Measurements from ENCODE around the gene PRKN. TPM values are rescaled to one million over a fixed set of nuclear protein-coding genes. Genes with fewer than 3 reads are reported as not detected.

Gene PRKN
- total RNA-seq, 1 donor from 2014 or later, result 7.0 TPM

DNA sequence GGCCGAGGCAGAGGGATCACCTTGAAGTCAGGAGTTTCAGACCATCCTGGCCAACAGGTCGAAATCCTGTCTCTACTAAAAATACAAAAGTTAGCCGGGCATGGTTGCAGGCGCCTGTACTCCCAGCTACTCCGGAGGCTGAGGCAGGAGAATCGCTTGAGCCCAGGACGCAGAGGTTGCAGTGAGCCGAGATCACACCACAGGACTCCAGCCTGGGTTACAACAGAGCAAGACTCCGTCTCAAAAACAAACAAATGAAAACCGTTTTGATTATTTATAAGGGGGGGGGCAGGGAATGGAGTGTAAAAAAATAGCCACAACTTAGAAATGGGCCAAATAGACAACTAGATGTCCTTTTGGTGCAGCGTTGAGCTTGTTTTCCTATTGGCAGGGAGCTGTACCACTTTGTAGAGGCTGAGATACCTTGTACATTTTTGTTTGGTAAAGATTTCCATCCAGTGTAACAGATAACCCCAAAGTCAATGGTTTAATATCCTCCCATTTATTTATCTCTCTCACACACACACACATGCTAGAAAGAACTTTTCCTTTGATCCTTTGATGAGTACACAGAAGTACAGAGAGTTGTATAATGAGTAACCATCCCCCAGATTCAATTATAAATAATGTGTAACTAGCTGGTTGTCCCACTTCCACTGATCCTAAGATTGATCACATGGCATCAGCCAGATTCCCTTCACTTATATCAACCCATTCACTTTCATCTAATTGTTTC lies 477.5 kb downstream of the PRKN start:
- no peak for DNase-seq
- Mint-ChIP-seq H3K27me3 (ENCODE audit: unreplicated experiment) (no peaks in the 10 kb centered on the region), H3K4me1 (ENCODE audit: low read depth, unreplicated experiment) (peaks cover 11% of the 10 kb centered on the region), H3K27ac (ENCODE audit: unreplicated experiment) (no peak overlapping the region), H3K4me3 (ENCODE audit: unreplicated experiment) (no peak overlapping the region), H3K9me3 (ENCODE audit: unreplicated experiment) (peaks cover 1% of the 10 kb centered on the region), H3K36me3 (ENCODE audit: unreplicated experiment) (no peaks in the 10 kb centered on the region)
- TF ChIP-seq, protein P1, sequence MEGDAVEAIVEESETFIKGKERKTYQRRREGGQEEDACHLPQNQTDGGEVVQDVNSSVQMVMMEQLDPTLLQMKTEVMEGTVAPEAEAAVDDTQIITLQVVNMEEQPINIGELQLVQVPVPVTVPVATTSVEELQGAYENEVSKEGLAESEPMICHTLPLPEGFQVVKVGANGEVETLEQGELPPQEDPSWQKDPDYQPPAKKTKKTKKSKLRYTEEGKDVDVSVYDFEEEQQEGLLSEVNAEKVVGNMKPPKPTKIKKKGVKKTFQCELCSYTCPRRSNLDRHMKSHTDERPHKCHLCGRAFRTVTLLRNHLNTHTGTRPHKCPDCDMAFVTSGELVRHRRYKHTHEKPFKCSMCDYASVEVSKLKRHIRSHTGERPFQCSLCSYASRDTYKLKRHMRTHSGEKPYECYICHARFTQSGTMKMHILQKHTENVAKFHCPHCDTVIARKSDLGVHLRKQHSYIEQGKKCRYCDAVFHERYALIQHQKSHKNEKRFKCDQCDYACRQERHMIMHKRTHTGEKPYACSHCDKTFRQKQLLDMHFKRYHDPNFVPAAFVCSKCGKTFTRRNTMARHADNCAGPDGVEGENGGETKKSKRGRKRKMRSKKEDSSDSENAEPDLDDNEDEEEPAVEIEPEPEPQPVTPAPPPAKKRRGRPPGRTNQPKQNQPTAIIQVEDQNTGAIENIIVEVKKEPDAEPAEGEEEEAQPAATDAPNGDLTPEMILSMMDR (IDR thresholded peaks at IDR 0.05; ENCODE audit: partially characterized antibody, unreplicated experiment), result no peak

DNA sequence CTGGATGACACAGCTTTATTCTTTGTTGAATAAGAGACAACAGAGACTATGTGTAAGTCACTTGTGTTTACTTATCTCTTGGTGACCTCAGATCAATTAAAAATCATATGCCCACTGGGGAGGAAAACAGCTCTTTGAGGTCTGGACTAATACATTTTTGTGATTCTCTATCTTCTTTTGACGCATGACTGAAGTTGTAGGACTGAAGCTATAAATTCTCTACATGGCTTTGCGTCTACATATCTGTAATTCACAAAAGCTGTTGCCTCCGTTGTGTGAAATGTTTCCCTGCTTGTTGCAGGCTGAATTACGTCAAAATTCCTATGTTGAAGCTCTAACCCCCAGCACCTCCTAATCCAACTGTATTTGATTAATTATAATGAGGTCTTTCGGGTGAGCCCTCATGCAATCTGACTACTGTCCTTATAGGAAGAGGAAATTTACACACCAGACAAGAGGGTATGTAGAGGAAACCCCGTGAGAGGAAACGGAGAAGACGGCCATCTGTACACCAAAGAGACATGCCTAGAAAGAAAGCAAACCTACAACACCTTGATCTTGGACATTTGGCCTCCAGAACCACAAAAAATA lies 481.6 kb downstream of the PRKN start:
- Mint-ChIP-seq H3K4me3 (ENCODE audit: unreplicated experiment) (no peak overlapping the region), H3K27ac (ENCODE audit: unreplicated experiment) (peak overlapping the region; percentile 65), H3K36me3 (ENCODE audit: unreplicated experiment) (no peaks in the 10 kb centered on the region), H3K4me1 (ENCODE audit: low read depth, unreplicated experiment) (peaks cover 11% of the 10 kb centered on the region), H3K27me3 (ENCODE audit: unreplicated experiment) (no peaks in the 10 kb centered on the region), H3K9me3 (ENCODE audit: unreplicated experiment) (peaks cover 1% of the 10 kb centered on the region)
- TF ChIP-seq, protein P1 (IDR thresholded peaks at IDR 0.05; ENCODE audit: partially characterized antibody, unreplicated experiment), result no peak
- DNase-seq, result no peak

DNA sequence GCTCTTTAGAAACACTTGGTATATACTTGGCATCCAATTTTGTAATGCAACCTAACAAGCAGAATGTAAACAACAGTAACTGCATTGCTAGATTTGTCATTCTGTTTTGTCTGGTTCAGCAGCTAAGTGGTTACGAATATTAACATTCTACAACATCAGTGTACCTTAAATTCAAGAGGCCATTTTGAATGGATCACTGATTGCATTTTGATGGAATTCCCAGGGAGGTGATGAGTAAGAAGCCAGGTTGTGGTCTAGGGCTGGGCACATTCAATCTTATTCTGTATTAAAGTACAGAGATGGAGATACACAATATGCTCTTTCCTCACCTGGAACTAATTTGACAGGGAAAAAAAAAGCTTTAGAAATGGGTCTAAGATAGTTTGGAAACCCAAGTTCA lies 483.5 kb downstream of the PRKN start:
- peaks cover 1% of the 10 kb centered on the region for H3K9me3 Mint-ChIP-seq (ENCODE audit: unreplicated experiment)
- H3K4me3 Mint-ChIP-seq (ENCODE audit: unreplicated experiment), result no peak overlapping the region
- H3K36me3 Mint-ChIP-seq (ENCODE audit: unreplicated experiment), result no peaks in the 10 kb centered on the region
- H3K27ac Mint-ChIP-seq (ENCODE audit: unreplicated experiment), result no peak overlapping the region
- peaks cover 11% of the 10 kb centered on the region for H3K4me1 Mint-ChIP-seq (ENCODE audit: low read depth, unreplicated experiment)
- no peaks in the 10 kb centered on the region for H3K27me3 Mint-ChIP-seq (ENCODE audit: unreplicated experiment)
- TF ChIP-seq, protein P1 (IDR thresholded peaks at IDR 0.05; ENCODE audit: partially characterized antibody, unreplicated experiment), result no peak
- DNase-seq, result no peak

DNA sequence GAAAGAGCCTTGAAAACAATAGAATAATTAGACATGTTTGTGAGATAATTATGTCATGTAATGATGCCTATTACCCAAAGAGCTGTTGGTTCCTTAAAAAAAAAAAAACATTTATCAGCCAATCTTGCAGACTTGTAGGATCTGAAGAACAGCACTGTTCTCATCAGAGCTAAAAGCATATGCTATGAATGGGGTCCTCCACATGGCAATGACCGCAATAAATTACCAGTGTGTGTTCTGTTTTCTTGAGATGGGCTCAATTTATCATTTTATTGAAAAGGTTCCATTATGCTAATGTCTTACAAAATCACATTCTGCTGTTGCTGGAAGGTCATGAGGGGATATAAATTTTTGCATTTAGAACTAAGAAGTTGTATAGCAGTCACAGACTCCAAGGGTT lies 484.7 kb downstream of the PRKN start:
- peaks cover 9% of the 10 kb centered on the region for H3K4me1 Mint-ChIP-seq (ENCODE audit: low read depth, unreplicated experiment)
- no peak overlapping the region for H3K27ac Mint-ChIP-seq (ENCODE audit: unreplicated experiment)
- H3K4me3 Mint-ChIP-seq (ENCODE audit: unreplicated experiment), result no peak overlapping the region
- DNase-seq, result no peak
- H3K36me3 Mint-ChIP-seq (ENCODE audit: unreplicated experiment), result no peaks in the 10 kb centered on the region
- no peaks in the 10 kb centered on the region for H3K27me3 Mint-ChIP-seq (ENCODE audit: unreplicated experiment)
- H3K9me3 Mint-ChIP-seq (ENCODE audit: unreplicated experiment), result peaks cover 1% of the 10 kb centered on the region
- TF ChIP-seq, protein P1 (IDR thresholded peaks at IDR 0.05; ENCODE audit: partially characterized antibody, unreplicated experiment), result no peak

DNA sequence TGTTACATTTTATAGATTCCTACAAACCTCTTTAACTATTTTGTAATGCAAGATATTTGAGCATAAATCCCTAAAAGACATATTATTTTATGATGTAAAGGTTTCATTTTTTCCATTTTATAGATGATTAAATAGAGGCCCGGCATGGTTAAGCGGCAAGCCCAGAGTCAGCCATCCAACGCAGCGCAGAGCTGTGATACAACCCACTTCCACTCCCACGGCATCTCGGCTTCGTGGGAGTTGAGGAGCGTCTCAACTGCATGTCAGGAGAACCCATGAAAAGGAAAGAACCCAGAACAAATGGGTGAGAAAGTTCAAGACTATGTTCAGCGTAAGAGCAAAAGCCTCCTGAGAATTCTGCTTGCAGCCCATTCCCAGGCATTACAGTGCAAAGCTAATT lies 488.2 kb downstream of the PRKN start:
- no peaks in the 10 kb centered on the region for H3K27me3 Mint-ChIP-seq (ENCODE audit: unreplicated experiment)
- no peak for DNase-seq
- no peak overlapping the region for H3K27ac Mint-ChIP-seq (ENCODE audit: unreplicated experiment)
- no peak overlapping the region for H3K4me3 Mint-ChIP-seq (ENCODE audit: unreplicated experiment)
- H3K9me3 Mint-ChIP-seq (ENCODE audit: unreplicated experiment), result no peaks in the 10 kb centered on the region
- TF ChIP-seq, protein P1 (IDR thresholded peaks at IDR 0.05; ENCODE audit: partially characterized antibody, unreplicated experiment), result no peak
- no peaks in the 10 kb centered on the region for H3K36me3 Mint-ChIP-seq (ENCODE audit: unreplicated experiment)
- H3K4me1 Mint-ChIP-seq (ENCODE audit: low read depth, unreplicated experiment), result peaks cover 6% of the 10 kb centered on the region
